Panc1 (cell line): ENCODE measurements around the gene BSND. TPM values are rescaled to one million over a fixed set of nuclear protein-coding genes. Genes with fewer than 3 reads are reported as not detected.

Experiments
- ATAC-seq: fragments of 200-7000 bp; cut with Tn5 transposase; 2 replicates; pipeline ENCODE4 v1.9.1; 2020; ENCODE audit warnings: mild to moderate bottlenecking, moderate library complexity
- BruUV-seq: library from RNA; stranded (reverse); fragments of 400-500 nt; replicated peaks from 2 replicates; lab custom pipeline; 2021; lab: Mats Ljungman, UMichigan
- CTCF ChIA-PET: fragments of 300-600 bp; sonication (Branson Sonifier 250); formaldehyde crosslinking; loops from one replicate; lab custom pipeline; 2022; ENCODE audit warnings: antibody characterized with exemption; lab: Charles Lee
- POLR2A ChIA-PET: fragments of 300-600 bp; sonication (Branson Sonifier 250); formaldehyde crosslinking; loops from one replicate; lab custom pipeline; 2022; ENCODE audit warnings: antibody characterized with exemption; lab: Charles Lee
- DNase-seq: peaks from one replicate; pipeline ENCODE4 v3.0.0-alpha.2; 2010; ENCODE audit warnings: low read depth, low spot score
- H3K27ac ChIP-seq: 2 replicates; pipeline ENCODE4 v1.5.1; 2011; ENCODE audit warnings: mild to moderate bottlenecking, low read length, inconsistent platforms
- H3K27me3 ChIP-seq: fragments of 200-500 bp; sonication (Bioruptor generic); 2 replicates; pipeline ENCODE4 v1.6.0; 2014; ENCODE audit warnings: low read length, inconsistent platforms; ENCODE audit not compliant: control insufficient read depth, insufficient read depth
- H3K36me3 ChIP-seq: fragments of 200-500 bp; sonication (Bioruptor generic); 2 replicates; pipeline ENCODE4 v1.5.1; 2014; ENCODE audit warnings: inconsistent platforms, mild to moderate bottlenecking, low read length, moderate library complexity; ENCODE audit not compliant: control insufficient read depth, insufficient read depth
- H3K4me1 ChIP-seq: 2 replicates; pipeline ENCODE4 v1.5.1; 2011; ENCODE audit warnings: inconsistent platforms, mild to moderate bottlenecking, low read length, moderate library complexity; ENCODE audit not compliant: control insufficient read depth, insufficient read depth
- H3K4me3 ChIP-seq, 2 experiments: 2 replicates each; pipeline ENCODE4 v1.5.1; 2011 to 2012; ENCODE audit warnings: low read depth in 2 of 2, low read length in 2 of 2, mild to moderate bottlenecking in 2 of 2, inconsistent platforms in 1 of 2, moderate library complexity in 1 of 2
- H3K9me3 ChIP-seq: fragments of 200-500 bp; sonication (Bioruptor generic); 2 replicates; pipeline ENCODE4 v1.5.1; 2014; ENCODE audit warnings: low read depth, mild to moderate bottlenecking, inconsistent platforms, low read length, moderate library complexity; ENCODE audit not compliant: control insufficient read depth, insufficient read depth
- SIN3A ChIP-seq: IDR thresholded peaks from 2 replicates; pipeline ENCODE4 v1.6.1; 2012; ENCODE audit warnings: low read depth, mild to moderate bottlenecking, low read length, moderate library complexity, borderline replicate concordance; ENCODE audit not compliant: insufficient read depth
- TCF7L2 ChIP-seq: IDR thresholded peaks from 2 replicates; pipeline ENCODE4 v1.6.1; 2011; ENCODE audit warnings: mild to moderate bottlenecking, low read depth, low read length, inconsistent platforms
- in situ Hi-C: cut with HindIII; loops from 2 replicates; pipeline ENCODE4 v1.10.0; 2016; ENCODE audit warnings: low sequenced_read_pairs, low pct_unique_long_range_greater_than_20kb
- intact Hi-C: fragments of 100-400 bp; cut with micrococcal nuclease; formaldehyde crosslinking; loops from one replicate; pipeline ENCODE4 v1.10.0; 2022; ENCODE audit not compliant: unreplicated experiment
- total RNA-seq: library from RNA; stranded (reverse); gene quantifications from one replicate; pipeline ENCODE4 v1.2.1, GENCODE V29; 2021; ENCODE audit not compliant: unreplicated experiment
- TF ChIP-seq, protein P1 (sequence below): fragments of 450-650 bp; IDR thresholded peaks from 2 replicates; pipeline ENCODE4 v1.5.1; 2017; ENCODE audit warnings: mild to moderate bottlenecking

Gene BSND
- total RNA-seq, 1 experiment from 2014 or later = not detected

DNA sequence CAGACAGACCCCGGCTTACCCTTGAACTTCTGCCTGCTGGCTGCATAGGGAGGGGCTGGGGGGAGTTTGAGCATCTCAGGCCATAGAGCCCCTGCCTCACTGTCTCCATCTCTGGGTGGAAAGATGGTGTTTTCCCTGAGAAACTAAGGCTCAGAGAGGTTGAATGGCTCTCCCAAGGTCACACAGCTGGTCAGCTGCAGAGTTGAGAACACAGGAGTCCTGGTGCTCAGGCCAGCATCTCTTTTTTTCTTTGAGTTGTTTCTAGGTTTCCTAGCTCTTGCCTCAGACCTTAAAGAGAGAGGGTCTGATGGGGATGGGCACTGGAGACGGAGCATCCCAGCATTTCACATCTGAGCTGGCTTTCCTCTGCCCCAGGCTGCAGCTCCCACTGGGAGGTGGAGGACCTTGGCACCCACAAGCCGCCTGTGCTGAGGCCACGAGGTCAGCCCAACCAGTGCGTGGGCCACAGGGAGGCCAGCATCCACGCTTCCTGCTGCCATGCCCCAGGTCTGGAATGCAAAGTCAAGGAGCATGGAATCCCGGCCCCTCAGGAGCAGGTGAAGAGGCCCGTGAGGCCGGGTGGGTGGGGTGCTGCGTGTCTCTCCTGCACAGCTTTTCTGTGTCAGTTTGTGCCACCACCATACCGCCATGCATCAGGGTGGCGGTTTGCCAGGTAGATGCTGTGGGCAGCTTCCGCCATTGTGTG is 62.4 kb downstream of the BSND start:
- in situ Hi-C loops = no loop called here
- no peaks in the 10 kb centered on the region for H3K27me3 ChIP-seq
- no TSS peak for BruUV-seq
- ChIA-PET CTCF (no interaction called here), POLR2A (no interaction called here)
- H3K27ac ChIP-seq = no peak overlapping the region
- H3K4me3 ChIP-seq = no peak overlapping the region
- no peaks in the 10 kb centered on the region for H3K36me3 ChIP-seq
- TF ChIP-seq TCF7L2 (no peak), SIN3A (no peak)
- TF ChIP-seq, protein P1, sequence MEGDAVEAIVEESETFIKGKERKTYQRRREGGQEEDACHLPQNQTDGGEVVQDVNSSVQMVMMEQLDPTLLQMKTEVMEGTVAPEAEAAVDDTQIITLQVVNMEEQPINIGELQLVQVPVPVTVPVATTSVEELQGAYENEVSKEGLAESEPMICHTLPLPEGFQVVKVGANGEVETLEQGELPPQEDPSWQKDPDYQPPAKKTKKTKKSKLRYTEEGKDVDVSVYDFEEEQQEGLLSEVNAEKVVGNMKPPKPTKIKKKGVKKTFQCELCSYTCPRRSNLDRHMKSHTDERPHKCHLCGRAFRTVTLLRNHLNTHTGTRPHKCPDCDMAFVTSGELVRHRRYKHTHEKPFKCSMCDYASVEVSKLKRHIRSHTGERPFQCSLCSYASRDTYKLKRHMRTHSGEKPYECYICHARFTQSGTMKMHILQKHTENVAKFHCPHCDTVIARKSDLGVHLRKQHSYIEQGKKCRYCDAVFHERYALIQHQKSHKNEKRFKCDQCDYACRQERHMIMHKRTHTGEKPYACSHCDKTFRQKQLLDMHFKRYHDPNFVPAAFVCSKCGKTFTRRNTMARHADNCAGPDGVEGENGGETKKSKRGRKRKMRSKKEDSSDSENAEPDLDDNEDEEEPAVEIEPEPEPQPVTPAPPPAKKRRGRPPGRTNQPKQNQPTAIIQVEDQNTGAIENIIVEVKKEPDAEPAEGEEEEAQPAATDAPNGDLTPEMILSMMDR = no peak
- ATAC-seq = no peak
- intact Hi-C loops = no loop called here
- H3K4me1 ChIP-seq = peaks cover 14% of the 10 kb centered on the region
- no peaks in the 10 kb centered on the region for H3K9me3 ChIP-seq
- DNase-seq = no peak

Other genes with a start within 250 kb of the BSND start
- gene PARS2, start 234.4 kb upstream of the BSND start, total RNA-seq = 4.4 TPM
- 0.10 TPM for gene TTC22, start 197.6 kb upstream of the BSND start, total RNA-seq
- gene DHCR24, start 111.7 kb upstream of the BSND start, total RNA-seq = 313 TPM
- not detected for gene TMEM61, start 18.3 kb upstream of the BSND start, total RNA-seq
- gene PCSK9, start 40.6 kb downstream of the BSND start, total RNA-seq = 0.26 TPM
- 52.2 TPM for gene USP24, start 216.4 kb downstream of the BSND start, total RNA-seq